Colonic mucosa (tissue), 4 donors: ENCODE data around the gene KRTAP4-16. TPM values are rescaled to one million over a fixed set of nuclear protein-coding genes. Genes with fewer than 3 reads are reported as not detected.
"Not testable (repeated sequence)": the region's sequence is repeated elsewhere in the genome, so short reads cannot be mapped to it uniquely, and the experiment has no call there.

Experiments used
- DNase-seq: peaks from one replicate; pipeline ENCODE4 v3.0.0-alpha.2; 2020
- H3K27ac ChIP-seq: fragments of 200-600 bp; one replicate; pipeline ENCODE4 v1.8.0; 2021
- H3K27me3 ChIP-seq: fragments of 200-600 bp; one replicate; pipeline ENCODE4 v1.8.0; 2021
- H3K36me3 ChIP-seq: fragments of 200-600 bp; one replicate; pipeline ENCODE4 v1.8.0; 2021
- H3K4me1 ChIP-seq: fragments of 200-600 bp; one replicate; pipeline ENCODE4 v1.8.0; 2021; ENCODE audit warnings: mild to moderate bottlenecking
- H3K4me3 ChIP-seq: fragments of 200-600 bp; one replicate; pipeline ENCODE4 v1.8.0; 2021
- H3K9ac ChIP-seq, 2 donors: one replicate each; pipeline ENCODE4 v1.7.0; 2013; ENCODE audit warnings: control low read depth in 2 of 2, low read depth in 2 of 2, low read length in 2 of 2
- H3K9me3 ChIP-seq: fragments of 200-600 bp; one replicate; pipeline ENCODE4 v1.8.0; 2021
- CTCF ChIP-seq: fragments of 200-600 bp; IDR thresholded peaks from one replicate; pipeline ENCODE4 v1.8.0; 2022; ENCODE audit warnings: antibody characterized with exemption, mild to moderate bottlenecking
- intact Hi-C: fragments of 100-400 bp; cut with DNase I; formaldehyde crosslinking; loops from one replicate; pipeline ENCODE4 v1.14.1; 2022
- total RNA-seq, 2 donors: library from RNA; stranded (reverse); fragmentation: NEBNext Ultra II Directional in 1 of 2; extraction: Animal tissue kit (Norgen Biotek cat#: 25700) in 1 of 2; gene quantifications; one replicate each; pipeline ENCODE4 v1.2.1, GENCODE V29; 2021
- donor health status: healthy.
- donor health status: DM: no; HTN: no; CAD: no.
- donor health status: DM: no; HTN: no; CAD: no.

Gene KRTAP4-16
- total RNA-seq, 2 donors from 2014 or later: not detected

- no peak for TF ChIP-seq CTCF
- no peak for DNase-seq
- Histone ChIP-seq H3K4me3 (no peak overlapping the region), H3K36me3 (no peaks in the 10 kb centered on the region), H3K27me3 (no peaks in the 10 kb centered on the region), H3K9me3 (no peaks in the 10 kb centered on the region), H3K9ac (no peak overlapping the region), H3K27ac (no peak overlapping the region), H3K4me1 (no peaks in the 10 kb centered on the region)
- intact Hi-C loops: no loop called here
Observed at GRCh38 chr17:41107941-41108450, 6.0 kb upstream of the KRTAP4-16 start.

GRCh38 chr17:41105347-41105746, 3.3 kb upstream of the KRTAP4-16 start, which contains the start of gene KRTAP4-9:
KRTAP4-9 (plus strand) TSS chr17:41105389; CDS start chr17:41105389, 0 bp downstream.
- intact Hi-C loops: not testable (repeated sequence)

GRCh38 chr17:41104386-41105038, 2.5 kb upstream of the KRTAP4-16 start:
- H3K4me1 ChIP-seq, H3K36me3 ChIP-seq, H3K4me3 ChIP-seq, H3K9me3 ChIP-seq, H3K27ac ChIP-seq, intact Hi-C loops, H3K27me3 ChIP-seq, H3K9ac ChIP-seq, DNase-seq: not testable (repeated sequence)

More at GRCh38 chr17:41105347-41105746, 3.3 kb upstream of the KRTAP4-16 start, which contains the start of gene KRTAP4-9:
- not testable (repeated sequence) for H3K4me3 ChIP-seq, H3K27me3 ChIP-seq, H3K27ac ChIP-seq, H3K9ac ChIP-seq, H3K9me3 ChIP-seq, H3K36me3 ChIP-seq, DNase-seq, H3K4me1 ChIP-seq

GRCh38 chr17:41103896-41104295, 1.9 kb upstream of the KRTAP4-16 start:
- H3K27ac ChIP-seq: no peak overlapping the region
- intact Hi-C loops: no loop called here
- H3K36me3 ChIP-seq: no peaks in the 10 kb centered on the region
- H3K9me3 ChIP-seq: no peaks in the 10 kb centered on the region
- no peaks in the 10 kb centered on the region for H3K27me3 ChIP-seq
- no peak overlapping the region for H3K4me3 ChIP-seq
- H3K4me1 ChIP-seq: no peaks in the 10 kb centered on the region
- no peak overlapping the region for H3K9ac ChIP-seq
- no peak for DNase-seq
- TF ChIP-seq CTCF: no peak

GRCh38 chr17:41099682-41100480, 2.1 kb downstream of the KRTAP4-16 start:
- DNase-seq, H3K9me3 ChIP-seq, H3K27ac ChIP-seq, H3K4me1 ChIP-seq, H3K9ac ChIP-seq, intact Hi-C loops, H3K36me3 ChIP-seq, H3K27me3 ChIP-seq, H3K4me3 ChIP-seq: not testable (repeated sequence)

GRCh38 chr17:41098481-41098880, 3.5 kb downstream of the KRTAP4-16 start:
- no peak for TF ChIP-seq CTCF
- Histone ChIP-seq H3K9ac (no peak overlapping the region), H3K27me3 (no peaks in the 10 kb centered on the region), H3K27ac (no peak overlapping the region), H3K9me3 (no peaks in the 10 kb centered on the region), H3K4me3 (no peak overlapping the region), H3K4me1 (no peaks in the 10 kb centered on the region), H3K36me3 (no peaks in the 10 kb centered on the region)
- no peak for DNase-seq
- intact Hi-C loops: no loop called here
